GM18502 (cell line): ENCODE results near the gene DHRS12.

Experiments used
- ATAC-seq: cut with Tn5 transposase; IDR thresholded peaks from one replicate; pipeline ENCODE4 v1.9.1; 2021; ENCODE audit warnings: mild to moderate bottlenecking; ENCODE audit not compliant: unreplicated experiment, poor library complexity

The DHRS12 gene, protein sequence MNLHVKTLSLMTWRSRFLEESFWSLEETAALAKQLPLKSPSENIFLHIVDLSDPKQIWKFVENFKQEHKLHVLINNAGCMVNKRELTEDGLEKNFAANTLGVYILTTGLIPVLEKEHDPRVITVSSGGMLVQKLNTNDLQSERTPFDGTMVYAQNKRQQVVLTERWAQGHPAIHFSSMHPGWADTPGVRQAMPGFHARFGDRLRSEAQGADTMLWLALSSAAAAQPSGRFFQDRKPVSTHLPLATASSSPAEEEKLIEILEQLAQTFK

DNA sequence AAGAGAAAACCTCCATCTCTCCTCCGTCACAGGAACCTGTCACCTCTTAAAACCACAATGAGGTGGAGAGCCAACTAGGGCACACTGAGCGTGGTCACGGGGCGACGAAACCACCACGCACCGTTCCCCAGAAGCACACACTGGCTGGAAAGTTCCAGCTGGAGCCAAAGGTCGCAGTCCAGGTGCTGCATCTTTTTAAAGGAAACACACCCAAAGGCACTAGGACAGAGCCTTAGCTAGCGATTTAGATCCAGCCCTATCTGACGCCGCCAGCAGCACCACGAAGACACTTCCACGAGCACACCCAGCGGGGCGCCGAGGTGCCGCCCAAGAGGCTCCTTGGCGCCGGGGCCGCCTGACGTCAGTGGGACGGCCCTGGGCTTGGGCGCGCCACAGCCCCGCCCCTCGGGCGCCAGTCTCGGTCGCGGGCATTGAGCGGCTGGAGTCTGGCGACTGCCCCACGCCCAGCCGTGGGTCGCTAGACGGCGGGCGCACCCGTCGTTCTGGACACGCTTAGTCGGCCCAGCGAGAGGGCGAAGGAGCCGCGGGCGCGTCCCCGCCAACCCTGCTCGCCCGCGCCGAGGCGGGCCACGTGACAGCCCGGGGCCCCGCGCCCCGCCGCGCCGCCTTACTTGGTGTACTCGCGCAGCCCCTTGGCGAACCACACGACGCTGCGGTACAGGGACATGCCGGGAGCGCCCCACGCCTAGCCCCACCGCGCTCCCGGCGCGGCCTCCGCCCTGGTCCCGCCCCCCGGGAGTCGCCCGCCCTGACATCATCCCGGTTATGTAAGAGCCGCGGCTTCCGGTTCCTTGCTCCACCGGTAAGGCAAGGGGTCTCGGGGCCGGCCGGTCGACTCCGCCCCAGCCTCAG lies at the start of gene DHRS12:
Gene DHRS12, minus strand, starts transcription at position 742 of the 873 bp plus-strand sequence. CDS start 4,504 bp downstream, outside the sequence.
- peak; percentile 90 for ATAC-seq

DNA sequence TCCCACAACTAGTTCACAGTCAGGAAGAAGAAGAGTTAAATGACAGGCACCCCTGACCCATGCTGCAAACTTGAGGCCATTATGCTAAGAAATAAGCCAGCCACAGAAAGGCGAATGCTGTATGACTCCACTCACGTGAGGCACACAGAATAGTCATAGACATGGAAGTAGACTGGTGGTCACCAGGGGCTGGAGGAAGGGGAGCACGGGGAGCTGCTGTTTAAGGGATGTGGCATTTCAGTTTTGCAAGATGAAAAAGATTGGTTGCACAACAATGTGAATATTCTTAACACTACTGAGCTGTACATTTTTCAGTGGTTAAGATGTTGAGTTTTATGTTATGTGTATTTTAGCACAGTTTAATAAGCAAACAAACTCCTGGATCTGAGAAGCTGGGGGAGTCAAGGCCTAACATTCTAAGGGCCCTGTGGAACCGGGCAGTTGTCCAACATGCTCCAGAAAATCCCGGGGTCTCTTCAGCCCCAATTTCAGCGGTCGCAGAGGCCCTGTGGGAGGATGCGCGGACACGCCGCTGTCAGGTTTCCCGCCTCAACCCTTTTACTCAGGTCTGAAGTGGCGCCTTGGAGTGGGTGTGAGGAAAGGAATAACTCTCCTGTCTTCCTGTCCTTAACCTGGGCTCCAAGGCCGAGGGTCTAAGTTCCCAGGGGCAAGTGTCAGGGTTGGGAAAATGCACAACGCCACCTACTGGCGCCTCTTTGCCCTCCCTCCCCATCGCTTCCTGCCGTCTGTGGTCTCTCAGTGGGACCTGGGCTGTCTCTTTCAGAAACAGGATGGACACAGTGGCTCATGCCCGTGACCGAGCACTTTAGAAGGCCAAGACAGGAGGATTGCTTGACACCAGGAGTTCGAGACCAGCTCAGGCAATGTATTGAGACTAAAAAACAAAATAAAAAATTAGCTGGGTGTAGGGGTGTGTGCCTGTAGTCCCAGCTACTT lies 45.5 kb upstream of the DHRS12 start:
- peak; percentile 65 for ATAC-seq

DNA sequence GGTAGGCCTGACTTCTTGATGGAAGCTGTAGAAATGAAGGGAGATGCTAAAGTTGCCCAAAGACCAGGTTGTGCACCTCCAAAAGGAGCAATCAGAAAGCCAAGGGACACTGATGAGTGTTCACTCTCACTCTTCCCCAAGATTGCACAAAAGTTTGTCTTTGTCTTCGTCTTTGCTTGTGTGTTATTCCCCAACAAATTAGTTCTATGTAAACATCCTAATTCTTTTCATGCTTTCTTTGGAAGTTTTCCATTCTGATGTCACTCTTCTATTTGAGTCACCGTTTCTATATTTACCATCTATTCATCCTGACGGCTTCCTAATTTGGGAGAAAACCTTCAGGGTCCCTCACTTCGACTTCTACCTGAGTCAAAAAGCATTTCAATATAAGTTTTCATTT lies 44.7 kb upstream of the DHRS12 start:
- no peak for ATAC-seq

DNA sequence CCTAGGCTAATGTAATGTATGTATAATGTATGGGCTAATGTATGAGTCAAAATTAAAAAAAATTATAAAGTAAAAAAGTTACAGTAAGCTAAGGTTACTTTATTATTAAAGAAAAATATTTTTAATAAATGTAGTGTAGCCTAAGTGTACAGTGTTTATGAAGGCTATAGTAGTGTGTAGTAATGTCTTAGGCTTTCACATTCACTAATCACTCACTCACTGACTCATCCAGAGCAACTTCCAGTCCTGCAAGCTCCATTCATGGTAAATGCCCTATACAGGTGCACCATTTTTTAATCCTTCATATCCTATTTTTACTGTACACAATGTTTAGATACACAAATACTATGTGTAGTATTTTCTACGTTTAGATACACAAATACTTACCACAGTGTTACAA lies 42.8 kb upstream of the DHRS12 start:
- no peak for ATAC-seq

DNA sequence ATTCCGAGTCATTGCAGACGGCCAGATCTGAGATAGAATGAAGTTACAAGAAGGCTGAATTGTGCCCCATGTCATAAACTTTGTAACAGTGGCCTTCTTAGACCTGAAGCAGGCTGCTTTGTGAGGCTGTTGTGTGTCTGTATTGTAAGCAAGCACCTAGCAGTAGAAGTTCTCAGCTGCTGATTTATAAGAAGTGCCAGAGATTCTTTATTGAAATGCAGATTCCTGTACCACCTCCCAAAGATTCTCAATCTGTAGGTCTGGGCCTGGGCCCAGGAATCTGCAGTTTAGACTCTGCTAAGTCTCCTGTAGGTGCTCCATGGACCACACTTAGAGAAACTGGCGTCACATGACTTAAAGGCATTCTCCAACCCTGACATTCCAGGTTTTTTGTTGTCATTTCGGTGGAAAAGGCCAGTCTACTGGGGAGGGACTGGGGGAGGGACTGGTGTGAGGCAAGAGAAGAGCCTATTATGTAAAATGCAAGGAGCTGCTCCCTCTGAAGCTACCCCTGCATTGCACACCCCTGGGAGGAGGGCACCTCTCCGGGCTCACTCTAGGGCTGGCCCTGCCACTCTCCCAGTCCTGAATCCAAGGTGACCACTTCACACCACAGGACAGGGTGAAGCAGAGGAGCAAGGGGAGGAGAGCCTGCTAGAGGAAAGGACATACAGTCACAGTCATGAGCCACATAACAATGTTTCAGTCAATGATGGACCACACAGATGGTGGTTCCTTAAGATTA lies 41.8 kb upstream of the DHRS12 start:
- no peak for ATAC-seq

DNA sequence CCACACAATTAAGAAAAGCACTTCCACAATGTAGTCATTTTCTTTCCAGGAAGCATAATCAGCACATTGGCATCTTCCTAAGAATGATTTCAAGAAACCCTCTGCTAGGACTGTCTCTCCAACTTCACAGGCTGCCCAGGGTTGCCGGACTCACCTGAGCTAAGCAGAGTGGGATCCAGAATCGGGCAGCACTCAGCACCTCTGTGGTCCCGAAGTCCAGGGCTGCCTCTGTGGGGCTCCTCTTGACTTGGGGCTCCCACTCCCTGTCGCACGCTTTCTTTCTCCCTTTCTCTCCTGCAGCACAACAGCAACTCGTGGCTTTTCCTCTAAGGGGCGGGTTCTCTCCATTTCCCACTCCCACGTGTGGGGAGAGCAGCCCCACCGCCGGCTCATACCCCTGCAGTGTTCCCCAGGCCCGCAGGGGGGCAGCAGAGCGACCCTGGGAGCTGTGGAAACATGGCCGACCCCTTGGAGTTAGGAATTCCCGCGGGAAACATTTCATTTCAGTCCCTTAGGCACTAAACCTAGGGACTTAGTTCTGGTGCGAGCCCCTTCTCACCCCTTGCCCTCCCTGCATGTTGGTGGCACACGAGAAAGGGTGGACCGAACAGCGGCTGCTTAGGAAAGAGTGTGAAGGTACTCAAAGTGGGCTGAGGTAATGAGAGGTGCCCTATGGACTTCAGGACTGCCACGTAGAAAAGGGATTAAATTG lies 41.1 kb upstream of the DHRS12 start, which contains the start of gene TMEM272:
Gene TMEM272, minus strand, starts transcription at position 316 of the 712 bp plus-strand sequence. CDS start 6,647 bp downstream, outside the sequence.
- peak; percentile 65 for ATAC-seq

DNA sequence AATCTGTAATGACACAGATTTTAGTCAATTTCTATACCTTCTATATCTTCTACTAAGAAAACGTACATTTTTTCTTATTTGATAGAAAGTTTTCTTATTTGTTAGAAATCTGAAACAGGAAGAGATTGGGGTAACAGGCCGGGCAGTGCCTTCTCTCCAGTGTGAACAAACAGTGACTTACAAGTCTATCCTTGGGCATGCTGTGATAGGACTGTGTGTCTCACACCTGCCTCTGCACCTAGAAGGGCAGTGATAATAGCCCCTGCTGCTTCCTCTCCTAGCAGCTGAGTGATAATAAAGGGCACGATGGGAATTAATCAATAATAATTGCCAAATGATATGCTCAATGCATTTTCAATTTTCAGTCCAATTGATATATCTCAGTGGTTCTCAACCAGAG lies 39.6 kb upstream of the DHRS12 start:
- no peak for ATAC-seq

DNA sequence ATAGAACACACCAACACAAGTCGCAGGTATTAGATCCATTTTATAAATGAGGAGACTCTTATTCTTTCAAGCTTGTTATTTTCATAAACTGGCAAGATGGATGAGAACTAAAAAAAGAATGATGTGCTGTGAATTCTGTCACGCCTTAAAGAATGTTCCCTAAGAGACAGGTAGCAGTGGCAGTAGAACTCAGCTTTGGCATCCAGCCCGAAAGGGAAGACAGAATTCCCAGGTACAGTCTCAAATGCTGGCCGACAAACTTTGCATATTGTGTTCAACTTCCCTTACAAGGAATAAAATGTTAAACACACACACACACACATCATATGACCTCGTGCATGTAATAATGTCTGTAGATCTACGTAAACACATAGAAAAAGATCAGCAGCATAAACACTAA lies 37.8 kb upstream of the DHRS12 start:
- no peak for ATAC-seq

DNA sequence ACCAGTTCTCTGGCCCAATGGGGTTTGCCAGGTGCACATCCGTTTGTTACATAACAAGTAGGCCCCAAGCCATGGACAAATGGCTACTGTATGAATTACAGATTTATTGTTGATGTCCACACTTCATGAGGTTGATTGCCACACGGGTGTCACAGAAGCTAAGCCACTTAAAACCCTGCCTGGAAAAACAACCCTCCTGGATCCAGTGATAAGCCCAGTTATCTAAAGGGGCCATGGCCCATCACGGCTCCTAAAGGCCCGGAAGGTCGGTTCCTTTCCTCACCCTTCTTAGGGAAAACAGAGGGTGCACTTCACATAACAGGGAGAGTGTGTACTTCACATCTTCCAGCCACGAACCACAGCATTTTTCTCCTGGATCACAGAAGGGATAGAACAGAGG lies 37.0 kb upstream of the DHRS12 start:
- no peak for ATAC-seq

DNA sequence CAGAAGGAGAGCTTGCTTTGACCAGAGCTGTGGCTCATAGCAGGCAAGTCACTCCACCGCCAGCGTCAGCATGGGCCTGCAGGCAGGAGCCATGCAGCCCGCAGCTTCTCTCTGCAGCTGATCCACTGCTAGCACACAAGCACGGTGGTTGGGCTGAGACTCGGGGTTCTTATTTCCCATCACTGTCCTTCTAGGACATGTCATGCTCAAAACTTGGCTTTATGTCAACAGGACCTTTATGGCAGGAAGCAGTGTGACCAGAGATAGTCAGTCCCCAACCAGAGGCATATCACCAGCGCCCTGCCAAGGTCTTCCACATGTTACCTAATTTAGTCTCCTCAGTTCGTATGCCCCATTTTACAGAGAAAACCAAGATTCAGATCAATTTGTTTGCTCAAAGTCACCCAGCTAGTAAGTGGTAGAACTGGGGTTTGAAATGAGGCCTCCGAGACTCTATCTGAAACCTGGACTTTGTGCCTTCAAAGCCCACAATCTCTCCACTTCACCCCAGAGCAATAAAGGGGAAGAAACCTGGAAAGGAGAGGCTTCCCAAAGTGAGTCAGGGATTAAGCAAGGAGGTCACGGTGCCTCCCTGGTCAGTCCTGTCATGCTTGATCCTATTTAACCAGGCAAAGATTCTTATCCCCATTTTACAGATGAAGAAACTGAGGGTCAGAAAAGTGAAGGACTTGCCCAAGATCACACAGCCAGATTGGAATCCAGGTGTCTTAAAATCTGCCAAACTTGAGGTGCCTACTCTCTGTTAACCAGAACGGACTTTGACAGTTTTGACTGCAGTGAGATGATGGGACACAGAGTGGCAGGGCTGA lies 36.0 kb upstream of the DHRS12 start:
- ATAC-seq = no peak

DNA sequence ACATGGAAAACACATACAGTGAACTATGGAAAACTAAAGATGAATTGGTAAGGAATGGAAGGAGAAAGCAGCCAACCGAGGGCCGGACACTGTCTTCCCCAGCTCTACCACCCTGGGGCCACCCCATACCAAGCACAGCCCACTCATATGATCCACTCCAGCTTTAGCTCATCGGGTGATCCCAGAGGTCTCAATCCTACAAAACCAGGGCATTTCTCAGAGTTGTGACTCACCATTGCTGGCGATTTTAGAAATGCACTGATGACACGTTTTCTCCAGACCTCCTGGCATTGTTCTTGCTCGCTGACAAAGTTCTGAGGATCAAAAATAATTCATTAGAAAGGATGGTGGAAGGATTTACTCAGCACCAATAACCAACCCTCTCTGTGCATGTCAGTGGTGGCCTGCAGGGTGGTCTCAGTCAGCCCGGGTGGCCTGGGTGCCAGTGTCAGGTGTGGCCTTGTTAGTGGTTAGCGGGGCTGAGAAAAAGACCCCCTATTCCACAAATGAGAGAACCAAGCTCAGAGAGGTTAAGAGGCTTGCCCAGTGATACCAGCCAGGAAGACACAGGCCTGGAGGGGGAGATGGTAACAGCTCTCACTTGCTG lies 34.4 kb upstream of the DHRS12 start:
- ATAC-seq = no peak

DNA sequence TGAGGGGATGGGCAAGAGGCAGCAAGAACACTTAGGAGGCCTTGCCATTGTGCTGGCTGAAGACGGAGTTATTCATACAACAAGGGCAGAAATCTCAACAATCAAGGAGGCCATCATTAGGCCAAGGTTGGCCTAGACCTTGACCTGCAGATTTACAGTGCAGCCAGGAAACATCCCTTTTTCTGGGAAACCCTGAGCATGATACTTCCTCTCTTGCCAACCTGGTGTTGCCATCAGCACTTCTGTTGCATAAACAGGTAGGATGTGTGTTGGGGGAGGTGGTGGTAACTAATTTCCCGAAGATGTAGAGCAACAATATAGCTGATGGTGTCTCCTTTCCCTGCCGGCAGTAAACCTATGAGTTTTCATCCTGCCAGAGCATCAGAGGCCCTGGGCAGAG lies 33.1 kb upstream of the DHRS12 start:
- ATAC-seq = no peak

DNA sequence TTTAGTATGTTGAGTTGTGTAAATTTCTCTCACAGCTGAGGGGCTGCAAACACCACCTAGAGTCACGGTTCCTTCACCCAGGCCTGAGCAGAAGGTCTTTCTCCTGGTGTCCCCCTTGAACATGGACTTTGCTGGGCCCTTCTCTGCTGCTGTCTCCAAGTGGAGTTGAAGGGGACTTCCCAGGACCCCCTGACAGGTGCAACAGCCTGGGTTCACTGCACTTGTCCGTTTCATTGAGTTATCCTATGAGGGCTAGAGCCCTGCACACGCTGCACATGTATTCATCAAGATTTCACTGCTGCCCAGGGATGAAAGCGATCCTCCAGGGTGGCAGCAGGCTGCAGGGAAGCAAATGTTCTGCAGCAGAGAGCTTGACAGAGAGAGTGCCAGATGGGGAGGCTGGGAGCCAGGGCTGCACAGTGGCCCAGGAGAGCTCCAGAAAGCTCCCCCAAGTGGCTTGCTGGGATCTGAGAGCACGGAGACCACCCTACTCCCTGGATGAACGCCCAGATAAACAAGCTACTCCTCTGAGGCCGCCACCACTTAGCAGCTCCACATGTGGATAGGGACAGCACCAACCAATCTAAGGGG lies 30.7 kb upstream of the DHRS12 start:
- no peak for ATAC-seq

DNA sequence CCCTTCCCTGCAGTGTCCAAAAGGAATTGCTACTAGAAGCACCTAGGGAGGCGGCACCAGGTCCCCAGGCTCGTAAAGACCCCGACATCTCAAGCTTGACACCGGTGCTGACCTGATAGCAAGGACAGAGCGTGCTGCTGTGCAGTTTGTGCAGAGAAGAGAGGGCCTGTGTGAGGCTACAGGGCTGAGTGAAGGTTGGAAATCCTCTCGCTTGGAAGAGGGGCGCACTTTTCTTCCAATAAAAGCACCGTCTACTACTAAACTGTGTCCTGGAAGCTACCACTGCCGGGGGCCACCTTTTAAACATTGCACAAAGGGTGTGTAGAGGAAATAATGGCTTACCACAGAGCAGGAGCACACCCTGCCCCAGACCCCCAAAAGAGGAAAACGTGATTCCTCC lies 30.0 kb upstream of the DHRS12 start:
- ATAC-seq = no peak

DNA sequence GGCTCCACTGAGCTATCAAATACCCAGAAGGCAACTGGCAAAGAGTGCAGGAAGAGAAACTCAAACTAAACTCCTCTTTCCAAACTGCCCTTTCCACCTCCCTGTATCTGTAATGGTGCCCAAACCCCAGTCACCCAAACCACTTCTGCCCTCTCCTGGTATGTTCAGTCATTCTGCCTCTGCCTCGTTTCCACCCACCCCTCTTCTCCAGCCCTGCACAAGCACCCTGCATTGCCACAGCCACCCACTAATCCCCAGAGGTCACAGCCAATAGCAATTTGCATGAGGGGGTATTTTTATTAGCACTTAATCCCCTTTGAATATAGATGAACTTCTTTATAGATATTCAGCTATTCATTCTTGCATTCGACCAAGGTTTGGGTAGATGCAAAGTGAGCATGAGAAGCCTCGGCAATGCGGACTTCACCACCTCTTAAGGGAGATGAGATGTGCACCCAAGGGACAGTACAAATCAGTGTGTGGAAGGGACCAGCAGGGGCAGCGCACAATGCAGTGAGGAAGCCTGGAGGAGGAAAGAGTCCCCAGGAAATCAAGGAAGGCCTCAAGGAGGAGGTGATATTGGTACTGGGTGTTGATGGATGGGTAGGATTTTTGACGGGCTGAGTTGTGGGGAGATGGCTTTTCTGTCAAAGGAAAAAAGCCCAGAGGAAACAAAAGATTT lies 28.6 kb upstream of the DHRS12 start:
- ATAC-seq = peak; percentile 84

DNA sequence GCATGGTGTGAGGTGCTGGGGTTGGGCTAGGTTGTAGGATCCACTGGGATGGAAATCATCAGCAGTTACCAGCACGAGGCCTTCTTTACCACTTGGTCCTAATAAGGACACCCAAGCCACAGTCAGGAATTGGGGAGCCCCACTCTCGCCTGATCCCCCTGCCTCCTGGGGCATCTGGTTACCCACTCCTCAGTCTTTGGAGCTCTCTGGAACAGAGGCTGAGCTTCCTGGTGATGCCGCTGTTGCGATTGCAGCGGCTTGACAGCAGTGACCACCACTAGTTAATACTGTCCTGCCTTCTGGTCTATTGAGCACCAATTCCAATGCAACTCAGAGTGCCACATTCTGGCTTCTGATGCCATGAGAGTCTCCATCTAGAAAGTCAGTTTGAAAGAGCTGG lies 27.6 kb upstream of the DHRS12 start:
- no peak for ATAC-seq

DNA sequence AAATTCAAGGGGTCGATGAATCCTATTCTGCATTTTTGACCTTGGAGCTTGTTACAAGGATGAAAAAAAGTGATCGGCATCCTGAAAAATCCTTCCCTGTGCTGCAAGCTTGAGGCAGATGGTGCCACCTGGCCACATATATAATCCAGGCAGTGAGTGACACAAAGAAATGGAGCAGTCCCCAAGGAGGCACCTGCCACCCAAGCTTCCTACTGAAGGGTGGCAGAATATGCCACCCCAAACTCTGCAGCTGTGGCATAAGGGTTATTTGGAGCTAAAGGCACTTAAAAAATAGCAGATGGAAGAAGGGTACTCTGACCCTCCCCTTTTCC lies 25.6 kb upstream of the DHRS12 start:
- no peak for ATAC-seq
